K562 (cell line): ENCODE results near the gene ABCA4. TPM values are rescaled to one million over a fixed set of nuclear protein-coding genes. Genes with fewer than 3 reads are reported as not detected.

ENCODE experiments used
- FOXJ2 ChIP-seq: fragments of 200-800 bp; sonication (Bioruptor generic); IDR thresholded peaks from 2 replicates; pipeline ENCODE4 v1.6.1; 2016; ENCODE audit warnings: missing genetic modification characterization, missing compliant biosample characterization
- GATA2 ChIP-seq: sonication (generic); formaldehyde crosslinking; IDR thresholded peaks from 2 replicates; pipeline ENCODE4 v1.4.0; 2020; ENCODE audit warnings: mild to moderate bottlenecking, missing genetic modification reagents
- MITF ChIP-seq: IDR thresholded peaks from 2 replicates; pipeline ENCODE4 v1.6.1; 2014; ENCODE audit warnings: antibody characterized with exemption
- NR3C1 ChIP-seq: sonication (generic); formaldehyde crosslinking; IDR thresholded peaks from 2 replicates; pipeline ENCODE4 v1.8.1; 2022; ENCODE audit warnings: missing genetic modification reagents
- RERE ChIP-seq: sonication (generic); formaldehyde crosslinking; IDR thresholded peaks from 2 replicates; pipeline ENCODE4 v1.8.0; 2023; ENCODE audit warnings: missing genetic modification reagents, mild to moderate bottlenecking, borderline replicate concordance
- SIN3A ChIP-seq, 2 experiments: fragments of 150-350 bp in 1 of 2; IDR thresholded peaks; 2 replicates each; pipeline ENCODE4 v1.6.1; 2011 to 2016; ENCODE audit warnings: borderline replicate concordance in 2 of 2, low read depth in 2 of 2, low read length in 2 of 2, mild to moderate bottlenecking in 2 of 2, moderate library complexity in 2 of 2; ENCODE audit not compliant: control insufficient read depth in 1 of 2
- ZFP30 ChIP-seq: fragments of 250-450 bp; sonication (Bioruptor Pico); IDR thresholded peaks from 2 replicates; pipeline ENCODE4 v1.8.0; 2022; ENCODE audit warnings: moderate library complexity, mild to moderate bottlenecking, inconsistent platforms, borderline replicate concordance
- ZNF224 ChIP-seq: sonication (generic); formaldehyde crosslinking; IDR thresholded peaks from 2 replicates; pipeline ENCODE4 v1.8.0; 2022; ENCODE audit warnings: mild to moderate bottlenecking, missing genetic modification reagents
- ZNF507 ChIP-seq: conservative IDR thresholded peaks from 2 replicates; pipeline ENCODE4 v1.6.1; 2017; ENCODE audit warnings: missing genetic modification characterization, missing compliant biosample characterization
- polyA plus RNA-seq, 8 experiments: library from polyadenylated mRNA; depleted of rRNA in 4 of 8; stranded (reverse) in 5 of 8; unstranded in 3 of 8; fragments of >200 nt; fragmentation: Nextera tagmentation in 2 of 8; fragmentation: Illumina TruSeq in 1 of 8; extraction: Ambion mirVana in 2 of 8; extraction: Trizol in 1 of 8; gene quantifications; 2 replicates each; pipeline versions ENCODE4 v1.2.1 to v1.2.3, GENCODE V29; 2011 to 2014; ENCODE audit warnings: inconsistent platforms in 1 of 8, missing spikeins in 1 of 8
- total RNA-seq, 7 experiments: library from RNA; depleted of rRNA in 6 of 7; stranded (reverse); fragments of >200 nt in 6 of 7; fragmentation: Illumina TruSeq in 2 of 7; extraction: Trizol in 2 of 7; gene quantifications; 2 replicates each; pipeline versions ENCODE4 v1.2.1 to v1.2.3, GENCODE V29; 2011 to 2021; ENCODE audit warnings: low replicate concordance in 1 of 7

The ABCA4 gene
- total and polyA plus RNA-seq, 9 of the 15 experiments (the other 6 are each of a cell fraction or from before 2014, with no cell fraction given): 0.01 to 0.04 TPM; not detected in 7

GRCh38 chr1:93995837-93996536 lies 125.0 kb downstream of the ABCA4 start (continued):
- TF ChIP-seq SIN3A (IDR thresholded peaks at IDR 0.05; ENCODE audit: borderline replicate concordance in 2 of 2, control insufficient read depth in 1 of 2, low read depth in 2 of 2, low read length in 2 of 2) (no peak), ZNF507 (tag) (no peak), ZFP30 (no peak), NR3C1 (CRISPR knock-in tag) (no peak), ZNF224 (CRISPR knock-in tag) (no peak), FOXJ2 (tag) (no peak), MITF (no peak), RERE (CRISPR knock-in tag) (no peak), GATA2 (CRISPR knock-in tag) (no peak)
